ENCODE results near the gene IRF2BPL.

DNA sequence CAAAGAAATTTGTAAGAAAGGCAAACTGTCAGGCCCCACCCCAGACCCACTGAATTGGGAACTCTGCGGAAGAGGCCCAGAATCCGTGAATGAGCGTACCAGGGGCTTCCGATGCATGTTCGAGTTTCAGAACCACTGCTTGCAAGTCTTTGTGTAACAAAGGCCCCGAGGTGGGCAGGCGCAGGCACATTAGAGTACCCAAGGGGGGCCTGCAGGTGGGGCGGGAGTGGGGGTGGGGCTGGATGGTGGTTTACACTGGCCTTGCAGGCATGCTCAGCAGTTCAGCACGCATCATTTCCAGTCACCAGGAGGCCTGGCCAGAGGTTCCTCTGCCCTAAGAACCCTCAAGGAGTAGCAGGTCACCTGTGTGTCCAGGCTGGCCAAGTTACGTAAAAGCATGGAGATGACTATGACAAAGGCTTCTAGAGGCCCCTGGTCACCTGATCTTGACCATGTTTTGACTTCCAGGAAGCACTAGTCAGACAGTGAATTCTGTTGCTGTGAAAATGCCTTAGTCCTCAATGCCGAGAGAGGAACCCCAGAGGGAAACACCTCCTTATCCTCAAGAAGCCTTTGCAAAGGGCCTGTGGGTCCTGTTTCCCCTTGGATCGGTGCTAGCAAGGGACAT is 33.2 kb upstream of the IRF2BPL start:
- TF ChIP-seq, protein P1, sequence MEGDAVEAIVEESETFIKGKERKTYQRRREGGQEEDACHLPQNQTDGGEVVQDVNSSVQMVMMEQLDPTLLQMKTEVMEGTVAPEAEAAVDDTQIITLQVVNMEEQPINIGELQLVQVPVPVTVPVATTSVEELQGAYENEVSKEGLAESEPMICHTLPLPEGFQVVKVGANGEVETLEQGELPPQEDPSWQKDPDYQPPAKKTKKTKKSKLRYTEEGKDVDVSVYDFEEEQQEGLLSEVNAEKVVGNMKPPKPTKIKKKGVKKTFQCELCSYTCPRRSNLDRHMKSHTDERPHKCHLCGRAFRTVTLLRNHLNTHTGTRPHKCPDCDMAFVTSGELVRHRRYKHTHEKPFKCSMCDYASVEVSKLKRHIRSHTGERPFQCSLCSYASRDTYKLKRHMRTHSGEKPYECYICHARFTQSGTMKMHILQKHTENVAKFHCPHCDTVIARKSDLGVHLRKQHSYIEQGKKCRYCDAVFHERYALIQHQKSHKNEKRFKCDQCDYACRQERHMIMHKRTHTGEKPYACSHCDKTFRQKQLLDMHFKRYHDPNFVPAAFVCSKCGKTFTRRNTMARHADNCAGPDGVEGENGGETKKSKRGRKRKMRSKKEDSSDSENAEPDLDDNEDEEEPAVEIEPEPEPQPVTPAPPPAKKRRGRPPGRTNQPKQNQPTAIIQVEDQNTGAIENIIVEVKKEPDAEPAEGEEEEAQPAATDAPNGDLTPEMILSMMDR (IDR thresholded peaks at IDR 0.05; ENCODE audit: low read length) = no peak
- TF ChIP-seq EZH2 (IDR thresholded peaks at IDR 0.05; ENCODE audit: borderline replicate concordance, low read length) = no peak
